GM18526 (cell line): ENCODE results near the gene OPCML.

ENCODE experiments used
- POLR2A ChIP-seq: IDR thresholded peaks from 3 replicates; pipeline ENCODE4 v1.6.1; 2011; ENCODE audit not compliant: insufficient read length; ENCODE audit errors: extremely low read depth

The OPCML gene

DNA sequence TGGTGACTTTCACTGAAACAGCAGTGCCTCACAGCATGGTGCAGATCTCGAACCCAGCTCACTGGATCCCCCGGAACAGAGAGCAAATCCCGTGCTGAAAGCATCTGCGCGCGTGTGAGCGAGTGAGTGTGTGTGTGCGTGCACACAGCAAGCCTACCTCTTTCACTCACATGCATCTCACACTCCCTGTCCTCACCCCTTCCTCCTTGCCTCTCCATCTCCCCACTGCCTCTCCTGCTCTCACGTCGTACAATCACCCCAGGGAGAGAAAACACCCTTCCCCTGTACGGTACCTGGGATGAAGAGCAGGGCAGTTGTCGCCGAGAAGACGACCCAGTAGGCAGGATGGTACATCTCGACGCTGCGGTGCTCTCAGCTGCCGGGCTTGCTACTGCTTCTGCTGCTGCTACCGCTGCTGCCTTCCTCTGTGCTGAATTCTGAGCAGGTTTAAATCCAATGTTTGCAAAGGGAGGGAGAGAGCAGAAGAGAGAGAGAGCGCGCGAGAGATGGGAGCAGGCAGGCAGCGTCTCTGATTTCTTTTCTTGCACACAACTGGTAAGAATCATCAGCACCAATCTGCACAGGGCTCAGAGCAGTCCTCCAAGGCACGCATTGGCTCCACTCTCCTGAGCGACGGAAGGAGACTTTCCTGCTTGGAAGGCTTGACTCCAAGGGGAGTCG lies at the start of gene OPCML:
Gene OPCML, minus strand, starts transcription at position 531 of the 681 bp plus-strand sequence.
- no peak for TF ChIP-seq POLR2A

GRCh38 chr11:133581091-133581490 lies 48.8 kb upstream of the OPCML start:
- no peak for TF ChIP-seq POLR2A

DNA sequence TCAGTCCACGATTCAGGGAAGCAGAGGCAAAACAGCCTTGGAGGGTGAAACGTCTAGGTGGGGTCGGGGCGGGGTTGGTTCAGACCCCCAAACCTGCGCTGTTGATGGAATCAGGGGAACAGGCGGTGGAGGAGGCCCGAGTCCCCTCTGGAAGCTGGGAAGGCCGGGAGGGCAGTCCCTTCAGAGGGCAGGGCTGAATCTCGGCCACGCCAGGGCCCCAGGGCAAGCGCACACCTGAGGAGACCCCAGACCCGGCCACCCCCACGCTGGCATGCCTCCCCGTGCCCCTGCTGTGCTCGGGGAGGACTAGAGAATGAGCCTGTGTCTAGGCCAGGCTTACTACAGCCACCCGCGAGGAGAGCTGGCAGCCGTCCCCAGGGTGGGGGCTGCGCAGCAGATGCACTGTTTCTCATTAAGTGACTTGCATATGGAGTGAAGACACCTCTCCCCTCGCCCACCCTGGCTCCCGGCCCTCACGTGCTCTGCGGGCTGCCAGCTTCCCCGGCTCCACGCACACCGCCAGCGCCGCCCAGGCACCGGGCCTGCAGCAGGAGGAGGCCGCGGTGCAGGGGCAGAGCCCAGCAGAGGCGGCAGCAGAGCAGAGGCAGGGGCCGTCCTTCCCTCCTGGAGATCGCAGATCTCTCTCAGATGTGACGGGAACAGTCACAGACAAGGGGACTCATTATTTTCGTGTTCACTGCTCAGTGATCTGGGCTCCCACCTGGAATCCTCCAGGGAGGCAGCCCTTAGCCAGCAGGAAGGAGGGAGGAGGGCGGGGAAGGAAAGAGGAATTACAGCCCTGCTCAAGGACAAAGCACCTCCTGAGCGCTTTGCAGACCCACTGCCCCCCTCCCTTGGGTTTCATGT lies 47.1 kb upstream of the OPCML start:
- TF ChIP-seq POLR2A, result no peak

- TF ChIP-seq POLR2A, result no peak
These were observed 45.1 kb upstream of the OPCML start for GRCh38 chr11:133577403-133577802.

- no peak for TF ChIP-seq POLR2A
These were observed 44.0 kb upstream of the OPCML start for GRCh38 chr11:133576351-133576750.

DNA sequence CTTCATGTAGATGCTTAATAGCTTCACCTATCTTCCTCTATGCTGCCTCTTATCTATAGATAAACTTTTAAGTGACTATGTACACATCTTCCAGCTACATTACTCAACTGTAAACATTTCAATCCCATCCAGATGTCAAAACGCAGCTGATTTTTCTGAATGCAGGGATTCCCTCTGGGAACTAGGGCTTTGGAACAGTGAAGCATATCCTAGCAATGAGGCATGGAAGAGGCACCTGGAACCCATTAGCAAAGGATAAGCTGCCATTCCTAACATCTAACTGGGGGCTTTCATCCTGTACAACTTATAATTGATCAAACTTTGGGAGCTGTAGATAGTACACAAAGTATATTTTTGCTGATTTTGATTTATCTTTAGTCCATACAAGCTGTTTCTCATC lies 40.8 kb upstream of the OPCML start:
- TF ChIP-seq POLR2A, result no peak

- TF ChIP-seq POLR2A, result no peak
These were observed 38.1 kb upstream of the OPCML start for GRCh38 chr11:133570376-133570775.

DNA sequence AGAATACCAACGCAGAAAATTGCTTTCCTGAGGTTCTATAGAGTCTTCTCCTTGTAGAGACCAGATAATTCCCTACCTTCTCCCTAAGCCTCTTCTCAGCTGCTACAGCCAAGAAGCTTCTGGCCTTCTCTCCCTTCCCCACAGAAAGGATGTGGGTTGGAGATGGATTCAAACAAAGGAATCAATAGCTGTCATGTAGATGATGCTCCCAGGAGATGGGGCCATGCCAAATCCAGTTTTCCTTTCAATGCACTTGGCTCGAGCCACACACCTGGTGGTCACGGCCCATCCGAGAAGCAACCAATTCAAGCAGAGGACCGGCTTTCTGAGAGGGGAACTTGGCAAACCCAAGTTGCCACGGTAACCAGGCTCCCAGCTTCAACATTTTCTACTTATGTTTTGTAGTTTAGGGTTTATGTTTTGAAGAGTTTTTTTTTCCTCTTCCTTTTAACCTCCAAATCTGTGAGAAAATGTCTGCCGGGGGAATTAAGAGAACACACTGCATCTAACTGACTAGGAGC lies 31.3 kb upstream of the OPCML start:
- no peak for TF ChIP-seq POLR2A

DNA sequence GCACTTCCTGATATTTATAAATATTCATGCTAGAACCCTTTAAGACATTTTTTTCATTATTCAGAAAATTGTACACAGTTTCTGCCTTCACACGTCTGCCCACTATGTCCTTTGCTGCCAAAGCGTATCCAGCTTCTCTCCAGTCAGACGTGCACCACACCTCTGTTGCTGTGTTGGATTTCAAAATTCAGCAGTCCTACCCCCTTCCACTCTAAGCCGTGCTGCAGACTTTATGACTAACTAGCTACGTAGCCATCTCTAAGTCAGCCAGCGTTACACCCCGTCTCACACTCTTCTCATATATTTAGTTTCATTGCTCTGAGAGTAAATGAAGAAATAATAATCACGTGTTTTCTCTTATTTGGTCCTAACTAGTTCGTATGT lies 28.2 kb upstream of the OPCML start:
- TF ChIP-seq POLR2A, result no peak

- TF ChIP-seq POLR2A, result no peak
These were observed 27.7 kb upstream of the OPCML start for GRCh38 chr11:133559833-133560471.

DNA sequence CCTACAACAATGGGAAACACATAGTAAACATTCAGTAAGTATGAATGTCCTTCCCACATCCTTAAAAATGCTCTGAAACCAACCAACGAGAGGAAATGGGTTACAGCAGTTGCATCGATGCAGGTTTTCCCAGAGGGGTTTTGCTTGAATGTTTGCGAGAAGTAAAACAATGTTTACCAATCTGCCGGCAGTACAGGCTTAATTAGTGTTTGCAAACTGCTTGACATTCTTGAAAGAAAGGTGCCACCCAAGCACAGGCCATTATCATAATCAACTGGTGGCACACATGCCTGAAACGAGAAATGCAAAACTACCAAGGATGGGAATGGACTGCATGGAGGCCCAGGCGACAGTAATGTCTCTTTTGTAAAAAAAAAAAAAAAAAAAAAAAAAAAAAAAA lies 27.1 kb upstream of the OPCML start:
- no peak for TF ChIP-seq POLR2A

DNA sequence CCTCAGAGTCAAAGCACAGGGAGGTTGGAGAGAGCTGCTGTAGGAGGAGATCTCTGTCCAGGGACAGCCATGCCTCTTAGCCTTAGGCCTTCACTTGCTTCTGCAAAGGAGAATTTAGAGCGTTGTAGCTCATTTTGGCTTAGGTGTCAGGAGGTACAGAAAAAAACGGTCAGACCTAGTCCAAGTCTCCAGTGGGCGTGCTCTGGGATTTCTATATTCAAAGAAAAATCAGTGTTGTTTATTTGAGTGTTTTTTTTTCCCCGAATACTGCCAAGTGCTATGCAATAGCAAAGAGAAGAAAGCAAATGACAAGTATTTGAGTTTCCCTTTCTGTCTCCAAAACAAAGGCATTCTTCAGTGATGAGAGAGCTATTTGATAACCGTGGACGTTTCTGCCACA lies 22.7 kb upstream of the OPCML start:
- no peak for TF ChIP-seq POLR2A

GRCh38 chr11:133553885-133554740 lies 21.8 kb upstream of the OPCML start:
- TF ChIP-seq POLR2A, result no peak

DNA sequence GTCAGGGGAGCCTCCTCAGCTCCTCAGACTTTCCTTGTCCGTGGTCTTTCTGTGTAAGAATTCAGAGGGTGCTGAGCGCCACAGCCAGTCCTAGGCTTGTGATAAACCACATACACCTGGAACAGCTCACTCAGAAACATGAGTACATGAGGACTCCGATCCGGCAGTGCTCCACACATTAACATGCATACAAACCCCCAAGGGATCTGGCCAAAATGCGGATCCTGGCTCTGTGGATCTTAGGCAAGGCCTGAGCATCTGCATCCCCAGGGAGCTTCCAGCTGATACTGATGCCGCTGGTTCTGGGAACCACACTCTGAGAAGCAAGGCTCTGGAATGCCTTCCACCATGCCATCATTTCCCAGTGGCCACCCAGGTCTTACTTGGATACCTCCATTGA lies 20.6 kb upstream of the OPCML start:
- no peak for TF ChIP-seq POLR2A

DNA sequence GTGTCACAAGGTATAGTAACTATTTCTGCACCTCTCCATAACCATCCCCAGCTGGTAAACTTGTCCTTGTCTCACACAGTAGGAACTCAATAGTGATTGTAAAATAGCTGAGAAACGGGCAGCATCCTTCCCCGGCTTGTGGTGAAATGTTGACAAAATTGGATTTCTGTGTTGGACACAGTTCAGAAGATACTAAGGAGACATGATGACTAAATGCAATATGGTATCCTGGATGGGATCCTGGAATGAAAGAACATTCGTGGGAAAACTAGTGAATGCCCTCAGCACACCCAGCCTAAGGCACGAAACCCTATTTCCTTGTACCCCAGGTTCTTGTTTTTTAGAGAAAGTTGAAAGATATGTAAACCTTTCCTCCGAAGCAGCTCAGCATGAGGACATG lies 18.8 kb upstream of the OPCML start:
- no peak for TF ChIP-seq POLR2A
